Thyroid gland (tissue), 4 donors: Measurements from ENCODE around the gene DCLK2.

Experiments used
- POLR2A ChIP-seq, 2 donors: fragments of 450-650 bp; IDR thresholded peaks; one replicate each; pipeline ENCODE4 v1.6.1; 2017; ENCODE audit warnings: antibody characterized with exemption in 2 of 2, mild to moderate bottlenecking in 2 of 2, moderate library complexity in 1 of 2
- TF ChIP-seq, protein P1 (sequence below), 6 experiments: fragments of 200-600 bp in 3 of 6; fragments of 450-650 bp in 3 of 6; sonication (generic) in 3 of 6; IDR thresholded peaks; one replicate each; pipeline ENCODE4 v1.5.1; 2016 to 2019; ENCODE audit warnings: antibody characterized with exemption in 6 of 6, mild to moderate bottlenecking in 2 of 6, inconsistent platforms in 1 of 6, moderate library complexity in 1 of 6

DNA sequence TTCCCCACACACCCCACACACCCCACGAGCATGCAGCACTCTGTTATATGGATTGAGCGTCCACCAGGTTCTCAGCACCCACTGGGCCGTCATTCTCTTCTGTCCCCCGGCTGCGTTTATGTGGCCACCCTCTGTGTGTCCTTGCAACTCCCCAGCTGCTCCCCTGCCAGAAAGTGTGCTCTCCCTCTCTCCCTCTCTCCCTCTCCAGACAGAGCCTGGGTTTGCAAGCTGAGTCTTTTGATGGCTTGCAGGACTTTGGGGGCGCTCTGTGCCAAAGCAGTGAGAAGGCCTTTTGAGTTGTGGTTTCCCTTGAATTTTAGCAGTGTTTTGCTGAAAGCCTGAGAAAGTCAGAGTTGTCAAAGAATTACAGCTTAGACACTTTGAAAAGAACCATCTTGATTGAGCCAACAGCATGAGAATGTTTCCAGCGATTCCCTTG lies 173.5 kb downstream of the DCLK2 start:
- TF ChIP-seq, protein P1, sequence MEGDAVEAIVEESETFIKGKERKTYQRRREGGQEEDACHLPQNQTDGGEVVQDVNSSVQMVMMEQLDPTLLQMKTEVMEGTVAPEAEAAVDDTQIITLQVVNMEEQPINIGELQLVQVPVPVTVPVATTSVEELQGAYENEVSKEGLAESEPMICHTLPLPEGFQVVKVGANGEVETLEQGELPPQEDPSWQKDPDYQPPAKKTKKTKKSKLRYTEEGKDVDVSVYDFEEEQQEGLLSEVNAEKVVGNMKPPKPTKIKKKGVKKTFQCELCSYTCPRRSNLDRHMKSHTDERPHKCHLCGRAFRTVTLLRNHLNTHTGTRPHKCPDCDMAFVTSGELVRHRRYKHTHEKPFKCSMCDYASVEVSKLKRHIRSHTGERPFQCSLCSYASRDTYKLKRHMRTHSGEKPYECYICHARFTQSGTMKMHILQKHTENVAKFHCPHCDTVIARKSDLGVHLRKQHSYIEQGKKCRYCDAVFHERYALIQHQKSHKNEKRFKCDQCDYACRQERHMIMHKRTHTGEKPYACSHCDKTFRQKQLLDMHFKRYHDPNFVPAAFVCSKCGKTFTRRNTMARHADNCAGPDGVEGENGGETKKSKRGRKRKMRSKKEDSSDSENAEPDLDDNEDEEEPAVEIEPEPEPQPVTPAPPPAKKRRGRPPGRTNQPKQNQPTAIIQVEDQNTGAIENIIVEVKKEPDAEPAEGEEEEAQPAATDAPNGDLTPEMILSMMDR (IDR thresholded peaks at IDR 0.05), result no peak
- no peak for TF ChIP-seq POLR2A (IDR thresholded peaks at IDR 0.05)
